ENCODE measurements around the gene CNR2. TPM values are rescaled to one million over a fixed set of nuclear protein-coding genes. Genes with fewer than 3 reads are reported as not detected.
"Not testable (repeated sequence)": the region's sequence is repeated elsewhere in the genome, so short reads cannot be mapped to it uniquely, and the experiment has no call there.

The CNR2 gene
- total RNA-seq, 2 experiments from 2014 or later: 0.25 TPM

DNA sequence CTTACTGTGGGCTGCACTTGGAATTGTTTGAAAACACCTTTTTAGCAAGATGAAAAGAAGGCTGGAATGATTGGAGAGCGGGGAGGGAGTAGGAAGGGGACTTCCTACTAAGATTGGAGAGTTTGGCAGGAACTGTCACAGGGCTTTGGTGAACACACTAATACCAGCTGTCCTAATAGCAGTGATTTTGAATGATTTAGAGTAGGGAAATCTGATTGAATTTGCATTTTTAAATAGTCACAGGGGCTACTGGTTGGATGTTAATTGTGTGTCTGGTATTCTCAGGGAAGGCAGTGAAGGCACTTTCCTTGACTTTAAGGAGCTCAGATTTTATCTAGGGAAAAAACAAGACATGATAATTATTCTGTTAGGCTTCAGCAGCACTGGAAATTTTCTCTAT is 85.4 kb downstream of the CNR2 start:
- Mint-ChIP-seq H3K27me3 (no peaks in the 10 kb centered on the region), H3K9me3 (no peaks in the 10 kb centered on the region), H3K27ac (no peak overlapping the region), H3K36me3 (ENCODE audit: low read depth) (peaks cover 8% of the 10 kb centered on the region), H3K4me3 (no peak overlapping the region), H3K4me1 (ENCODE audit: low read depth) (peaks cover 22% of the 10 kb centered on the region)
- CTCF ChIA-PET: interaction anchor here (1.3 to 2.0 kb wide), 3 partner anchors 10 to 56 kb away, joined by 3 to 13 read pairs (median 5); no protein-coding TSS in a partner anchor
- TF ChIP-seq, protein P1, sequence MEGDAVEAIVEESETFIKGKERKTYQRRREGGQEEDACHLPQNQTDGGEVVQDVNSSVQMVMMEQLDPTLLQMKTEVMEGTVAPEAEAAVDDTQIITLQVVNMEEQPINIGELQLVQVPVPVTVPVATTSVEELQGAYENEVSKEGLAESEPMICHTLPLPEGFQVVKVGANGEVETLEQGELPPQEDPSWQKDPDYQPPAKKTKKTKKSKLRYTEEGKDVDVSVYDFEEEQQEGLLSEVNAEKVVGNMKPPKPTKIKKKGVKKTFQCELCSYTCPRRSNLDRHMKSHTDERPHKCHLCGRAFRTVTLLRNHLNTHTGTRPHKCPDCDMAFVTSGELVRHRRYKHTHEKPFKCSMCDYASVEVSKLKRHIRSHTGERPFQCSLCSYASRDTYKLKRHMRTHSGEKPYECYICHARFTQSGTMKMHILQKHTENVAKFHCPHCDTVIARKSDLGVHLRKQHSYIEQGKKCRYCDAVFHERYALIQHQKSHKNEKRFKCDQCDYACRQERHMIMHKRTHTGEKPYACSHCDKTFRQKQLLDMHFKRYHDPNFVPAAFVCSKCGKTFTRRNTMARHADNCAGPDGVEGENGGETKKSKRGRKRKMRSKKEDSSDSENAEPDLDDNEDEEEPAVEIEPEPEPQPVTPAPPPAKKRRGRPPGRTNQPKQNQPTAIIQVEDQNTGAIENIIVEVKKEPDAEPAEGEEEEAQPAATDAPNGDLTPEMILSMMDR (IDR thresholded peaks at IDR 0.05): no peak
- POLR2A ChIA-PET: interaction anchor here (0.6 kb wide), 1 partner anchor 112 kb away, joined by 3 read pairs; no protein-coding TSS in a partner anchor
- no peak for DNase-seq
- no peak for ATAC-seq
- intact Hi-C loops (cut with micrococcal nuclease): no loop called here

DNA sequence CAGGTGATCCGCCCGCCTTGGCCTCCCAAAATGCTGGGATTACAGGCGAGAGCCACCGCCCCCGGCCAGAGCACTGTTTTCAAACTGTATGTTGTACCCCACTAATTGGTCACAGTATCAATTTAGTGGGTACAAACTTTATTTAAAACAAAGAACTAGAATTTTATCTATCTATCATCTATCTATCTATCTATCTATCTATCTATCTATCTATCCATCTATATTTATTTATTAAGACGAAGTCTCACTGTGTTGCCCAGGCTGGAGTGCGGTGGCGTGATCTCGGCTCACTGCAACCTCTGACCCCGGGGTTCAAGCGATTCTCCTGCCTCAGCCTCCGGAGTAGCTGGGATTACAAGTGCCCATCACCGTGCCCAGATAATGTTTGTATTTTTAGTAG is 86.6 kb downstream of the CNR2 start:
- POLR2A ChIA-PET: interaction anchor here (0.9 to 2.8 kb wide), 3 partner anchors 10 to 133 kb away, joined by 3 to 13 read pairs (median 7); partner anchors contain the start of gene PNRC2
- H3K27me3 Mint-ChIP-seq; CTCF ChIA-PET; H3K9me3 Mint-ChIP-seq; H3K4me3 Mint-ChIP-seq; H3K36me3 Mint-ChIP-seq (ENCODE audit: low read depth); intact Hi-C loops (cut with micrococcal nuclease); ATAC-seq; H3K27ac Mint-ChIP-seq; DNase-seq: not testable (repeated sequence)
- H3K4me1 Mint-ChIP-seq (ENCODE audit: low read depth): peaks cover 22% of the 10 kb centered on the region

DNA sequence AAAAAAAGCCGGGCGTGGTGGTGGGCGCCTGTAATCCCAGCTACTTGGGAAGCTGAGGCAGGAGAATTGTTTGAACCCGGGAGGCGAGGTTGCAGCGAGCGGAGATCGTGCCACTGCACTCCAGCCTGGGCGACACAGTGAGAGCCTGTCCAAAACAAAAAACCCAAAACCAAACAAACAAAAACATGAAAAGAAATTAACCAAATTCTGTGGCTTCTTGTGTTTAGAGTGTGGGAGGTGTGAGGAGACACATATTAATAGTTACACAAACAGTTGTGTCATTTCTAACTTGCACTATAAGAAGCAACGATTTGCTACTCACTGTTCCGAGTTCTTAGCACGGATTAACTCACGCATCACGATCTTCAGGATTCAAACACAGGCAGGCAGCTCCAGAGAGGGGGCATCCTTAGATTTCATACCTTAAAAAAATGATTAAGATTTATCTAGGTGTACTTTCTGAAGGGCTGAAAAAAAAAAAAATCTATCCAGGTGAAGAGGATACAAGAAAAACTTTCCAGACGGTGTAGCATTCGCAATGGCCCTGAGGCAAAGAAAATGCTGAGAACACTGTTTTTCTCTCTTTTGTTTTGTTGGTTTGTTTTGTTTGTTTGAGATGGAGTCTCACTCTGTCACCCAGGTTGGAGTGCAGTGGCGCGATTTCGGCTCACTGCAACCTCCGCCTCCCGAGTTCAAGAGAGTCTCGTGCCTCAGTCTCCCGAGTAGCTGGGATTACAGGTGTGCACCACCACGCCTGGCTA is 87.2 kb downstream of the CNR2 start:
- Mint-ChIP-seq H3K27me3 (no peaks in the 10 kb centered on the region), H3K27ac (peak overlapping the region; percentile 96), H3K9me3 (no peaks in the 10 kb centered on the region), H3K4me1 (ENCODE audit: low read depth) (peaks cover 22% of the 10 kb centered on the region), H3K36me3 (ENCODE audit: low read depth) (peaks cover 8% of the 10 kb centered on the region), H3K4me3 (peak overlapping the region; percentile 97)
- TF ChIP-seq, protein P1 (IDR thresholded peaks at IDR 0.05): no peak
- ChIA-PET CTCF (interaction anchor here (1.2 to 5.5 kb wide), 8 partner anchors 12 to 189 kb away, joined by 3 to 73 read pairs (median 4); no protein-coding TSS in a partner anchor), POLR2A (interaction anchor here (0.6 to 2.8 kb wide), 16 partner anchors 9 to 327 kb away, joined by 3 to 13 read pairs (median 4); partner anchors contain the start of genes GALE, LYPLA2, PITHD1 and PNRC2)
- DNase-seq (no peak), ATAC-seq (peak; percentile 49)
- intact Hi-C loops (cut with micrococcal nuclease): no loop called here

DNA sequence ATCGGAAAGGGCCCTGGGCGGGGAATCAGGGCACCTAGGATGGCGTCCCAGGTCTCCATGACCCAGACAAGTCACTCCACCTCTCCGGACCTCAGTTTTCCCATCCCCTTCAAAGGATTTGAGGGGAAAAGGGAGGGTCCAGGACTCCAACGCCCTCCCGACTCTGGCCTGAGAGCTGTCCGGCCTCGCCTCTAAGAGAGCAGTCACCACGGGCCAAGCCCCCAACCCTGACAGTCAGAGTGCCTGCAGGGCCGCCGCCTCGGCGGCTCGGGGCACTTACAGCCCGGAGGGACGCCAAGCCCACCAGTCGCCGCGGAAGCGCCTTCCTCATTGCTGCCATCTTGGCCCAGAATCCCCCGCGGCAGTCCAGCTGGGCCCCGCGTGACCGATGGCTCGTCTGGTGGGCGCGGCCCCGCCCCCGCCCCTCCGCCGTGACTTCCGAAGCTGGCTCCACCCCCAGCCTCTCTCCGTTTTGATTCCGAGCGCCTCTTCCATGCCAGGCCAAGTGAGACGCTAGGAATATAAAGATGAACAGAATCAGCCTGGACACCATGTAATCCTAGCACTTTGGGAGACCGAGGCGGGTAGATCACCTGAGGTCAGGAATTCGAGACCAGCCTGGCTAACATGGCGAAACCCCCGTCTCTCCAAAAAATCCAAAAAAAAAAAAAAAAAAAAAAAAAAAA is 87.9 kb downstream of the CNR2 start, which contains the start of gene HMGCL:
Gene HMGCL, minus strand, starts transcription at position 354 of the 686 bp plus-strand sequence. Its CDS starts 14 bp downstream, at position 340.
- Mint-ChIP-seq H3K4me3 (peak within 1 kb of the TSS; percentile 97), H3K36me3 (ENCODE audit: low read depth) (peaks cover 12% of the 10 kb centered on the region), H3K27me3 (no peaks in the 10 kb centered on the region), H3K27ac (peak within 1 kb of the TSS; percentile 96), H3K9me3 (no peaks in the 10 kb centered on the region), H3K4me1 (ENCODE audit: low read depth) (peaks cover 20% of the 10 kb centered on the region)
- ATAC-seq (peak; percentile 98), DNase-seq (peak; percentile 94)
- intact Hi-C loops (cut with micrococcal nuclease): no loop called here
- TF ChIP-seq, protein P1 (IDR thresholded peaks at IDR 0.05): no peak
- ChIA-PET CTCF (interaction anchor here (1.0 to 5.5 kb wide), 10 partner anchors 11 to 188 kb away, joined by 3 to 73 read pairs (median 4); no protein-coding TSS in a partner anchor), POLR2A (interaction anchor here (0.6 to 2.8 kb wide), 18 partner anchors 8 to 327 kb away, joined by 3 to 13 read pairs (median 4); partner anchors contain the start of genes GALE, LYPLA2, PITHD1 and SRSF10)

DNA sequence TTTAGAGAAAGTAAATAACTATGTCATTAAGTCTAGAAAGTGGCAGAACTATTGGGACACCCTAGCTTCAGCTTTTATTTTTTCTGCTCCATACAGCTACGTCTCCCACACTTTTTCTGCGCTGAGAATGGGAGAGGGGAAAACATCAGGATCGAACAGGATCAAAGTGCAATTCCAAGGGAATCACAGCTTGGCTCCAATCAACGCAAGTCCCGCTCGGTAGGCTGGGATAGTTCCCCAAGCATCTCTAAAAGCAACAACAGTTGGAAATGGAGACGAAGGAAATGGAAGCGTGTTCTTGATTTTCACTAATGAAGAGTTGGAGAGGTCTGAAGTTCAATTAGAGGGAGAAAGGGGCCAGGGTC is 88.5 kb downstream of the CNR2 start:
- intact Hi-C loops (cut with micrococcal nuclease): no loop called here
- Mint-ChIP-seq H3K4me1 (ENCODE audit: low read depth) (peaks cover 19% of the 10 kb centered on the region), H3K4me3 (peak overlapping the region; percentile 97), H3K27me3 (no peaks in the 10 kb centered on the region), H3K27ac (peak overlapping the region; percentile 96), H3K36me3 (ENCODE audit: low read depth) (peaks cover 13% of the 10 kb centered on the region), H3K9me3 (no peaks in the 10 kb centered on the region)
- ChIA-PET CTCF (interaction anchor here (0.7 to 5.5 kb wide), 10 partner anchors 11 to 187 kb away, joined by 3 to 73 read pairs (median 4); no protein-coding TSS in a partner anchor), POLR2A (interaction anchor here (0.9 to 2.8 kb wide), 13 partner anchors 8 to 139 kb away, joined by 3 to 13 read pairs (median 4); partner anchors contain the start of genes GALE, LYPLA2 and PITHD1)
- TF ChIP-seq, protein P1 (IDR thresholded peaks at IDR 0.05): no peak
- DNase-seq: no peak
- ATAC-seq: no peak

Data from activated CD8-positive, alpha-beta T cell treated with anti-CD3 and anti-CD28 coated beads for 36 hours (primary cell).